ENCODE measurements around the gene SLBP.

The SLBP gene

GRCh38 chr4:1749370-1749769 lies 37.3 kb upstream of the SLBP start:
- DNase-seq (ENCODE audit: low read depth, low spot score): no peak

- DNase-seq (ENCODE audit: low read depth, low spot score): no peak
These were observed 36.4 kb upstream of the SLBP start for GRCh38 chr4:1748465-1748995.

- DNase-seq (ENCODE audit: low read depth, low spot score): no peak
These were observed 35.5 kb upstream of the SLBP start for GRCh38 chr4:1747603-1747967.

- no peak for DNase-seq (ENCODE audit: low read depth, low spot score)
These were observed 34.9 kb upstream of the SLBP start for GRCh38 chr4:1746919-1747602.

- no peak for DNase-seq (ENCODE audit: low read depth, low spot score)
These were observed 34.2 kb upstream of the SLBP start for GRCh38 chr4:1746265-1746691.

- no peak for DNase-seq (ENCODE audit: low read depth, low spot score)
These were observed 33.6 kb upstream of the SLBP start for GRCh38 chr4:1745697-1746096.

GRCh38 chr4:1745165-1745564 lies 33.0 kb upstream of the SLBP start:
- no peak for DNase-seq (ENCODE audit: low read depth, low spot score)

GRCh38 chr4:1744552-1744951 lies 32.4 kb upstream of the SLBP start:
- no peak for DNase-seq (ENCODE audit: low read depth, low spot score)

GRCh38 chr4:1743975-1744374 lies 31.9 kb upstream of the SLBP start:
- no peak for DNase-seq (ENCODE audit: low read depth, low spot score)

- DNase-seq (ENCODE audit: low read depth, low spot score): no peak
These were observed 31.4 kb upstream of the SLBP start for GRCh38 chr4:1743551-1743950.

- no peak for DNase-seq (ENCODE audit: low read depth, low spot score)
These were observed 29.1 kb upstream of the SLBP start for GRCh38 chr4:1741208-1741607.

GRCh38 chr4:1740021-1740545 lies 28.0 kb upstream of the SLBP start:
- DNase-seq (ENCODE audit: low read depth, low spot score): no peak

- no peak for DNase-seq (ENCODE audit: low read depth, low spot score)
These were observed 27.2 kb upstream of the SLBP start for GRCh38 chr4:1739358-1739757.

- no peak for DNase-seq (ENCODE audit: low read depth, low spot score)
These were observed 26.3 kb upstream of the SLBP start for GRCh38 chr4:1738410-1738809.

- no peak for DNase-seq (ENCODE audit: low read depth, low spot score)
These were observed 25.5 kb upstream of the SLBP start for GRCh38 chr4:1737666-1738065.

GRCh38 chr4:1736812-1737211 lies 24.7 kb upstream of the SLBP start:
- no peak for DNase-seq (ENCODE audit: low read depth, low spot score)

GRCh38 chr4:1735215-1735614 lies 23.1 kb upstream of the SLBP start:
- DNase-seq (ENCODE audit: low read depth, low spot score): no peak

- DNase-seq (ENCODE audit: low read depth, low spot score): no peak
These were observed 20.8 kb upstream of the SLBP start for GRCh38 chr4:1732911-1733310.

GRCh38 chr4:1731180-1731579 lies 19.1 kb upstream of the SLBP start:
- DNase-seq (ENCODE audit: low read depth, low spot score): no peak

GRCh38 chr4:1730532-1731135 lies 18.5 kb upstream of the SLBP start:
- DNase-seq (ENCODE audit: low read depth, low spot score): no peak

- DNase-seq (ENCODE audit: low read depth, low spot score): no peak
These were observed 16.2 kb upstream of the SLBP start for GRCh38 chr4:1728061-1728980.
